GM12891 (cell line): ENCODE results near the gene DNAI1.

Source experiments
- PAX5 ChIP-seq: IDR thresholded peaks from 2 replicates; pipeline ENCODE4 v1.6.1; 2011; ENCODE audit warnings: low read length, moderate library complexity, mild to moderate bottlenecking; ENCODE audit not compliant: insufficient read depth, severe bottlenecking
- POLR2A ChIP-seq: IDR thresholded peaks from 2 replicates; pipeline ENCODE4 v1.6.1; 2011; ENCODE audit warnings: low read depth, low read length, control low read depth
- POLR2AphosphoS5 ChIP-seq: IDR thresholded peaks from 2 replicates; pipeline ENCODE4 v1.6.1; 2011; ENCODE audit warnings: low read depth, low read length, control low read depth
- POU2F2 ChIP-seq: IDR thresholded peaks from 2 replicates; pipeline ENCODE4 v1.6.1; 2011; ENCODE audit warnings: low read depth, mild to moderate bottlenecking, control low read depth, low read length, moderate library complexity
- SPI1 ChIP-seq: IDR thresholded peaks from 2 replicates; pipeline ENCODE4 v1.6.1; 2011; ENCODE audit warnings: low read depth, low read length, control low read depth
- TAF1 ChIP-seq: IDR thresholded peaks from 2 replicates; pipeline ENCODE4 v1.6.1; 2011; ENCODE audit warnings: low read depth, low read length, control low read depth

GRCh38 chr9:34443533-34443932 is 15.1 kb upstream of the DNAI1 start:
- TF ChIP-seq POLR2A (no peak), POLR2AphosphoS5 (no peak), SPI1 (no peak), PAX5 (no peak), TAF1 (no peak), POU2F2 (no peak)
